22Rv1 (cell line): Measurements from ENCODE around the gene ZBTB20.
A peak's percentile ranks its signal among the peaks of the same experiment; 100 is the strongest.
"Not testable (repeated sequence)": the region's sequence is repeated elsewhere in the genome, so short reads cannot be mapped to it uniquely, and the experiment has no call there.

ENCODE experiments used
- H3K27ac ChIP-seq: fragments of 450-650 bp; 2 replicates; pipeline ENCODE4 v1.5.1; 2017
- ZFX ChIP-seq: fragments of 450-650 bp; IDR thresholded peaks from 2 replicates; pipeline ENCODE4 v1.6.1; 2017; ENCODE audit warnings: antibody characterized with exemption, borderline replicate concordance
- TF ChIP-seq, protein P1 (sequence below): fragments of 450-650 bp; IDR thresholded peaks from 2 replicates; pipeline ENCODE4 v1.5.1; 2017; ENCODE audit warnings: mild to moderate bottlenecking

ZBTB20 gene

DNA sequence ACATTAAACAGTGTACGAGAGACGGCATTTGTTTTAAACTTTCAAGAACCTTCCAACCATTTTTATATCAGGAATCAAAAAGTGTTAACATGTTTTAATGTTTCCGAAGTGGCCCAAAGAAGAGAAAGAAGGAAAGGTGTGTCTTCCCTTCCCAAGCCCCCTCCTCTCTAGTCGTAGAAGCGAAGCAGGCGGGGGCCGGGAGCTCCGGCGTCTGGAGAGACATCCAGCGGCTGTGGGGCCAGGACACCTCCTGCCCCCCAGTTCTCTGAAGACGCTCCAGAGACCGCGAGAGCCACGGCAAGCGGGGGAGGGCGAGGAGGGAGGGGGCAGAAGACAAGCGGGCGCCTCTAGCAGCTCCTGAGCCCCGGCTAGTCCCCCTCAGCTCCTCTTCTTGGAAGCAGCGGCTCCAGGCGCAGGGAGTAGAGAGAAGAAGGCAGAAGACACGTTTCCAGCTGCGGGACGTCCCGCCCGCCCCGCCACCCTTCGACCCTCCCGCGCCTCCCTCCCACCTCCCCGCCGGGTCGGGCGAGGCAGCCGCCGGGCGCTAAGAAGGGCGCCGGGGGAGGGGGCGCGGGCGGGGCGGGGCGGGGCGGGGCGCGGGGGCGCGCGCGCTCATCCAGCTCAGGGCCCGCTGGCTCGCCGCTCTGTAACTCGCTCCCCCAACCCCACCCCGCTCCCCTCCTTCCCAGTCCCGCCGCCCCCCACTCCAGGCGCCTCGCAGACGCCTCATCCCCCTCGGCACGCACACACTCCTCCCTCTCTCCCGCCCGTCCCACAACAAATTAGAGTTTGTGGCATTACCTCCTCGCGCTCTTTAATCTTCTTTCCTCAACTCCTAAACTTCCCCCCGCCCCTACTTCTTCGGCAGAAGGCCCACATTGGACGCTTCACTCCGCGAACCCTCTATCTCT lies at the start of gene ZBTB20:
ZBTB20 (minus strand) TSS at position 871 of the 911 bp plus-strand sequence.
- H3K27ac ChIP-seq: peak within 1 kb of the TSS; percentile 84
- no peak for TF ChIP-seq ZFX
- TF ChIP-seq, protein P1, sequence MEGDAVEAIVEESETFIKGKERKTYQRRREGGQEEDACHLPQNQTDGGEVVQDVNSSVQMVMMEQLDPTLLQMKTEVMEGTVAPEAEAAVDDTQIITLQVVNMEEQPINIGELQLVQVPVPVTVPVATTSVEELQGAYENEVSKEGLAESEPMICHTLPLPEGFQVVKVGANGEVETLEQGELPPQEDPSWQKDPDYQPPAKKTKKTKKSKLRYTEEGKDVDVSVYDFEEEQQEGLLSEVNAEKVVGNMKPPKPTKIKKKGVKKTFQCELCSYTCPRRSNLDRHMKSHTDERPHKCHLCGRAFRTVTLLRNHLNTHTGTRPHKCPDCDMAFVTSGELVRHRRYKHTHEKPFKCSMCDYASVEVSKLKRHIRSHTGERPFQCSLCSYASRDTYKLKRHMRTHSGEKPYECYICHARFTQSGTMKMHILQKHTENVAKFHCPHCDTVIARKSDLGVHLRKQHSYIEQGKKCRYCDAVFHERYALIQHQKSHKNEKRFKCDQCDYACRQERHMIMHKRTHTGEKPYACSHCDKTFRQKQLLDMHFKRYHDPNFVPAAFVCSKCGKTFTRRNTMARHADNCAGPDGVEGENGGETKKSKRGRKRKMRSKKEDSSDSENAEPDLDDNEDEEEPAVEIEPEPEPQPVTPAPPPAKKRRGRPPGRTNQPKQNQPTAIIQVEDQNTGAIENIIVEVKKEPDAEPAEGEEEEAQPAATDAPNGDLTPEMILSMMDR: no peak

DNA sequence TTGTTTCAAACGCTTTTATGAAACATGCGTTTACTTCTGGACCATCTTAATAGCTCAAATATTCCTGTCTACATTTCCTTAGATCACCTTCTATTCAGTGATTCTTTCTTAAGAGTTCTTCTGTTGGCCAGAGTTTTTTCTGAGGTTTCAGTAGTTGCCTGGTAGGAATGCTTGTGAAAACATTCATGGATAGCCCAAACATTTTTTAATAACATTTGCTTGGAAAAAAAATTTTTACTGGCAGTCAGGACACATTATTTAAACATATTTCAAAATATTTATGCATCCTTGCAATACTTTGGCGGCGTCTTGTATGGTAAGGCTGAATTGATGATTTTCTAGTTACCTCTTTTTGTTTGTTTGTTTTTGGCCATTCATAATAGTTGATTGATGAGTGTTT lies 47.4 kb upstream of the ZBTB20 start:
- no peak overlapping the region for H3K27ac ChIP-seq
- no peak for TF ChIP-seq ZFX
- TF ChIP-seq, protein P1: no peak

DNA sequence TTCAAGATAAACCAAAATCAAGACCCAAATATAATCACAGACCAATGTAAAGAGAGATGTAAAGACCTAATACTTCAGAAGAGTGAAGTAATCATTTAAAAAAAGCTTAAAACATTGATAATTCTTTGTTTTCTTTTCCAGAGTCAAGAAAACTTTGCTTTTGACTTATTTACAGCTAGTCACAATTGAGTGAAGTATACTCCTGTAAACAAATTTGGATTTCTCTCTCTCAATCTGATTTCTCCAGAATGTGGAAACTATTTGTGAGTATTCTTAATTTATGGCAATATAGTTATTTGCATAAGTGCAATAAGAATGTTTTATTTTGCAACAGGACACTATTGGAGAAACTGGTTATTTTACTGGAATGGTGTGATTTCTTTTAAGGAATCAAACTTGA lies 43.7 kb upstream of the ZBTB20 start:
- no peak overlapping the region for H3K27ac ChIP-seq
- TF ChIP-seq ZFX: no peak
- TF ChIP-seq, protein P1: no peak

DNA sequence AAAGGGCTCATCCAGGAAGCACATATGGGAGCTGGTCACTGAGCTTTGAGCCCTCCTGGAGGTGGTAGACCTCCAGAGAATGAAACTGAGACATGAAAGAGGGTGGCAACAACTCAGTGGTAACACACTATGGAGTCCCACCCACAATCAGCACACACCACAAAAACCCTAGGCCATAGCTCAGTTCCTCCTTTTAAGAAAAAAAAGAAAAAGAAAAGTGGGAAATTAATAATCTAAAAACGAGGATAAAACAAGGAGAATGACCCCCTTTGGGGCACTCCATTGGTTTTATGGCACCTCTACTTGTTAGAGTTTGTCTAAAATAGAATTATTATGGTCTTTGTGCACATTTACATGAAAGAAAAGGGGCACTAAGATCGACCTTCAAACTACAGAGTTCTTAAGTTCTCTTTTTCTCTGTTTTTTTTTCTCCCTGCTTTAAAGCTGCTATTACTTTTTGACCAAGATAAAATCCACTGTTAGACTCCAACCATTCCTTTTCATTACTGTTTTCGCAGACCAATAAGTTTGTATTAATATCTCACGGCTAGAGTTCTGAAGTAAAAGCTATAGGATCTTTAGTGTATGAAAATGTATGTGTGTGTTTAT lies 40.2 kb upstream of the ZBTB20 start:
- no peak overlapping the region for H3K27ac ChIP-seq
- TF ChIP-seq, protein P1: no peak

- H3K27ac ChIP-seq: no peak overlapping the region
- TF ChIP-seq, protein P1: no peak
- no peak for TF ChIP-seq ZFX
Measured at GRCh38 chr3:115186351-115187148, 39.5 kb upstream of the ZBTB20 start.

GRCh38 chr3:115184859-115185572 lies 37.9 kb upstream of the ZBTB20 start:
- H3K27ac ChIP-seq: not testable (repeated sequence)

- not testable (repeated sequence) for H3K27ac ChIP-seq
Measured at GRCh38 chr3:115178930-115179329, 31.8 kb upstream of the ZBTB20 start.

GRCh38 chr3:115169808-115170207 lies 22.7 kb upstream of the ZBTB20 start:
- TF ChIP-seq, protein P1: peak; percentile 35
- no peak for TF ChIP-seq ZFX
- no peak overlapping the region for H3K27ac ChIP-seq
